SU-DHL-6 (cell line): Measurements from ENCODE around the gene CACNA1C.

ENCODE experiments used
- H2AFZ ChIP-seq: fragments of 200-600 bp; sonication (generic); 2 replicates; pipeline ENCODE4 v1.6.1; 2014; ENCODE audit warnings: low read depth, mild to moderate bottlenecking, moderate library complexity, mixed read lengths, antibody characterized with exemption, low read length; ENCODE audit not compliant: severe bottlenecking
- H3F3A ChIP-seq: fragments of 200-600 bp; shearing (Covaris generic); 2 replicates; pipeline ENCODE4 v1.6.0; 2016; ENCODE audit warnings: antibody characterized with exemption, mild to moderate bottlenecking; ENCODE audit not compliant: insufficient read depth
- H3K27ac ChIP-seq: fragments of 200-600 bp; sonication (generic); 2 replicates; pipeline ENCODE4 v1.5.1; 2016; ENCODE audit warnings: low read depth, mild to moderate bottlenecking, low read length, moderate library complexity, mixed read lengths
- H3K27me3 ChIP-seq: fragments of 200-600 bp; sonication (generic), shearing (Covaris generic); 2 replicates; pipeline ENCODE4 v1.6.0; 2014; ENCODE audit warnings: mild to moderate bottlenecking, low read length
- H3K36me3 ChIP-seq: fragments of 200-600 bp; sonication (generic); 2 replicates; pipeline ENCODE4 v1.6.1; 2014; ENCODE audit warnings: mild to moderate bottlenecking, low read length, mixed read lengths
- H3K4me2 ChIP-seq: fragments of 300-600, 200-600 bp; shearing (Covaris generic), sonication (generic); 2 replicates; pipeline ENCODE4 v1.6.0; 2014; ENCODE audit warnings: low read length, low read depth, mild to moderate bottlenecking; ENCODE audit not compliant: poor library complexity, severe bottlenecking
- H3K4me3 ChIP-seq: fragments of 200-600 bp; sonication (generic); 2 replicates; pipeline ENCODE4 v1.5.1; 2014; ENCODE audit warnings: antibody characterized with exemption, low read length, mild to moderate bottlenecking, mixed read lengths; ENCODE audit not compliant: insufficient read depth, poor library complexity, severe bottlenecking
- H3K79me2 ChIP-seq: fragments of 200-600 bp; sonication (generic); 2 replicates; pipeline ENCODE4 v1.6.1; 2014; ENCODE audit warnings: mild to moderate bottlenecking, low read length, moderate library complexity; ENCODE audit not compliant: insufficient read depth
- H3K9ac ChIP-seq: fragments of 200-600 bp; sonication (generic); 2 replicates; pipeline ENCODE4 v1.7.0; 2014; ENCODE audit warnings: mild to moderate bottlenecking, low read length
- H3K9me2 ChIP-seq: fragments of 200-600 bp; sonication (generic); replicated peaks from 2 replicates; pipeline ENCODE4 v1.6.1; 2014; ENCODE audit warnings: low read length; ENCODE audit not compliant: insufficient read depth
- H3K9me3 ChIP-seq: fragments of 200-600 bp; sonication (generic); 2 replicates; pipeline ENCODE4 v1.6.1; 2014; ENCODE audit warnings: low read length, mixed read lengths; ENCODE audit not compliant: insufficient read depth
- H4K20me1 ChIP-seq: fragments of 200-600 bp; sonication (generic); 2 replicates; pipeline ENCODE4 v1.6.1; 2014; ENCODE audit warnings: low read depth, mild to moderate bottlenecking, antibody characterized with exemption, low read length, moderate library complexity, mixed read lengths
- CTCF ChIP-seq: fragments of 200-600 bp; sonication (generic); IDR thresholded peaks from one replicate; pipeline ENCODE4 v1.5.1; 2017; ENCODE audit warnings: antibody characterized with exemption, mild to moderate bottlenecking, low read length, moderate library complexity; ENCODE audit not compliant: insufficient read depth, poor library complexity, severe bottlenecking
- EZH2phosphoT487 ChIP-seq: fragments of 200-600 bp; sonication (generic), shearing (Covaris generic); conservative IDR thresholded peaks from 2 replicates; pipeline ENCODE4 v1.6.1; 2018; ENCODE audit warnings: mild to moderate bottlenecking, antibody characterized with exemption, low read length, moderate library complexity, mixed read lengths

The CACNA1C gene

GRCh38 chr12:2325519-2325918, 272.7 kb downstream of the CACNA1C start:
- Histone ChIP-seq H3K4me3 (no peak overlapping the region), H4K20me1 (no peaks in the 10 kb centered on the region), H3K4me2 (no peak overlapping the region), H3F3A (no peaks in the 10 kb centered on the region), H3K9me2 (no peaks in the 10 kb centered on the region), H3K79me2 (no peaks in the 10 kb centered on the region), H3K9ac (no peak overlapping the region), H2AFZ (no peak overlapping the region), H3K36me3 (no peaks in the 10 kb centered on the region), H3K27me3 (no peaks in the 10 kb centered on the region), H3K9me3 (no peaks in the 10 kb centered on the region), H3K27ac (no peak overlapping the region)
- TF ChIP-seq EZH2phosphoT487, result no peak
- no peak for TF ChIP-seq CTCF

DNA sequence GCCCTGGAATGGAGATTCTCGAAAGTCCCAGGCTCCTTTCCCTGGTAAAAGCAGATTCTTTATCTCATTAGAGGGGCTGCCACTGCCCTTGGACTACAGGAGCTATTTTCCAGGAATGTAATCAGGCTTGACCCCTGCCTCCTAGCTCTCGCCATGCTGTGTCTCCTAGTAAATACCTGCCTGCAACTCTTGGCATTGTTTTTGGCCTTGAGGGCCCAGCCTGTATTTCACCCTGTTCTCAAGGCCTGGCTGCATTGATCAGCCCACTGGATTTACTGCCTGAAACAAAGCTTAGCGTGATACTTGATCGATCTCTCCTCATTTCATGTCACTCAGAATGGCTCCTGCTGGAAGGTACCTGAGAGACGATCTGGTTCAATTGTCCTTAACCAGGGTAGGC, 273.7 kb downstream of the CACNA1C start:
- TF ChIP-seq CTCF, result no peak
- TF ChIP-seq EZH2phosphoT487, result no peak
- no peaks in the 10 kb centered on the region for H4K20me1 ChIP-seq
- H3K9ac ChIP-seq, result no peak overlapping the region
- H3K9me2 ChIP-seq, result no peaks in the 10 kb centered on the region
- H3K27ac ChIP-seq, result no peak overlapping the region
- H3F3A ChIP-seq, result no peaks in the 10 kb centered on the region
- no peaks in the 10 kb centered on the region for H3K79me2 ChIP-seq
- no peaks in the 10 kb centered on the region for H3K36me3 ChIP-seq
- H3K9me3 ChIP-seq, result no peaks in the 10 kb centered on the region
- no peak overlapping the region for H3K4me3 ChIP-seq
- no peak overlapping the region for H3K4me2 ChIP-seq
- H2AFZ ChIP-seq, result no peak overlapping the region
- H3K27me3 ChIP-seq, result no peaks in the 10 kb centered on the region

GRCh38 chr12:2328661-2329060, 275.9 kb downstream of the CACNA1C start:
- no peaks in the 10 kb centered on the region for H3K9me2 ChIP-seq
- H3K4me3 ChIP-seq, result no peak overlapping the region
- no peak for TF ChIP-seq EZH2phosphoT487
- no peak for TF ChIP-seq CTCF
- H4K20me1 ChIP-seq, result no peaks in the 10 kb centered on the region
- no peaks in the 10 kb centered on the region for H3K27me3 ChIP-seq
- no peaks in the 10 kb centered on the region for H3K79me2 ChIP-seq
- H3K27ac ChIP-seq, result no peak overlapping the region
- H3K36me3 ChIP-seq, result no peaks in the 10 kb centered on the region
- H3K4me2 ChIP-seq, result no peak overlapping the region
- H3F3A ChIP-seq, result no peaks in the 10 kb centered on the region
- no peak overlapping the region for H3K9ac ChIP-seq
- H2AFZ ChIP-seq, result no peak overlapping the region
- H3K9me3 ChIP-seq, result no peaks in the 10 kb centered on the region

- Histone ChIP-seq H3K79me2 (no peaks in the 10 kb centered on the region), H3K27ac (no peak overlapping the region), H3K27me3 (no peaks in the 10 kb centered on the region), H3K9me2 (no peaks in the 10 kb centered on the region), H3K4me2 (no peak overlapping the region), H3K36me3 (no peaks in the 10 kb centered on the region), H3K9me3 (no peaks in the 10 kb centered on the region), H3F3A (no peaks in the 10 kb centered on the region), H3K9ac (no peak overlapping the region), H4K20me1 (no peaks in the 10 kb centered on the region), H3K4me3 (no peak overlapping the region), H2AFZ (no peak overlapping the region)
- TF ChIP-seq EZH2phosphoT487, result no peak
- no peak for TF ChIP-seq CTCF
These were observed 276.9 kb downstream of the CACNA1C start for GRCh38 chr12:2329661-2330210.
